Left lung (tissue), 10 donors: ENCODE data around the gene RRAGC. TPM values are rescaled to one million over a fixed set of nuclear protein-coding genes. Genes with fewer than 3 reads are reported as not detected.

Source experiments
- ATAC-seq: fragments of 200-7000 bp; cut with Tn5 transposase; one replicate; pipeline ENCODE4 v1.9.1; 2020; ENCODE audit warnings: moderate library complexity
- DNase-seq, 4 donors: peaks; one replicate each; pipeline ENCODE4 v3.0.0-alpha.2; 2013 to 2020
- H3K27ac ChIP-seq, 2 donors: fragments of 200-600 bp; sonication (generic) in 1 of 2; one replicate each; pipeline versions ENCODE4 v1.5.0 to v1.8.0; 2020 to 2021
- H3K27me3 ChIP-seq, 2 donors: fragments of 200-600 bp; sonication (generic) in 1 of 2; one replicate each; pipeline versions ENCODE4 v1.5.0 to v1.8.0; 2020 to 2021
- H3K36me3 ChIP-seq, 2 donors: fragments of 200-600 bp; sonication (generic) in 1 of 2; one replicate each; pipeline versions ENCODE4 v1.5.0 to v1.8.0; 2020 to 2021
- H3K4me1 ChIP-seq, 2 donors: fragments of 200-600 bp; one replicate each; pipeline ENCODE4 v1.8.0; 2021
- H3K4me3 ChIP-seq, 2 donors: fragments of 200-600 bp; sonication (generic) in 1 of 2; one replicate each; pipeline versions ENCODE4 v1.5.0 to v1.8.0; 2020 to 2021; ENCODE audit warnings: mild to moderate bottlenecking in 1 of 2
- H3K9me3 ChIP-seq, 2 donors: fragments of 200-600 bp; sonication (generic) in 1 of 2; one replicate each; pipeline versions ENCODE4 v1.5.0 to v1.8.0; 2020 to 2021
- intact Hi-C, 2 donors: fragments of 100-400 bp; cut with DNase I; formaldehyde crosslinking; loops; one replicate each; pipeline versions ENCODE4 v1.11.2 to v1.14.2; 2022
- polyA plus RNA-seq, 6 donors: library from polyadenylated mRNA; unstranded; fragments of 120-200 nt; gene quantifications; one replicate each; pipeline ENCODE4 v1.2.1, GENCODE V29; 2013; ENCODE audit not compliant: insufficient read length in 6 of 6
- total RNA-seq, 2 donors: library from RNA; stranded (reverse); fragmentation: NEBNext Ultra II Directional; extraction: Animal tissue kit (Norgen Biotek cat#: 25700); gene quantifications; one replicate each; pipeline ENCODE4 v1.2.1, GENCODE V29; 2021
- TF ChIP-seq, protein P1 (sequence below), 2 donors: fragments of 200-600 bp; sonication (generic) in 1 of 2; IDR thresholded peaks; one replicate each; pipeline versions ENCODE4 v1.5.0 to v1.8.0; 2021; ENCODE audit warnings: antibody characterized with exemption in 2 of 2
- donor health status: DM: no; HTN: yes; CAD: no.
- donor health status: DM: no; HTN: no; CAD: no.

RRAGC gene
- total and polyA plus RNA-seq, 8 donors = 24.8 to 40.0 (median 30.9) TPM

- Histone ChIP-seq H3K27me3 (peaks cover 42 to 87% of the 10 kb centered on the region in 2 donors), H3K4me1 (peaks cover 0 to 13% of the 10 kb centered on the region in 2 donors), H3K36me3 (no peaks in the 10 kb centered on the region), H3K4me3 (no peak overlapping the region), H3K9me3 (no peaks in the 10 kb centered on the region), H3K27ac (no peak overlapping the region)
- DNase-seq (no peak), ATAC-seq (no peak)
- TF ChIP-seq, protein P1, sequence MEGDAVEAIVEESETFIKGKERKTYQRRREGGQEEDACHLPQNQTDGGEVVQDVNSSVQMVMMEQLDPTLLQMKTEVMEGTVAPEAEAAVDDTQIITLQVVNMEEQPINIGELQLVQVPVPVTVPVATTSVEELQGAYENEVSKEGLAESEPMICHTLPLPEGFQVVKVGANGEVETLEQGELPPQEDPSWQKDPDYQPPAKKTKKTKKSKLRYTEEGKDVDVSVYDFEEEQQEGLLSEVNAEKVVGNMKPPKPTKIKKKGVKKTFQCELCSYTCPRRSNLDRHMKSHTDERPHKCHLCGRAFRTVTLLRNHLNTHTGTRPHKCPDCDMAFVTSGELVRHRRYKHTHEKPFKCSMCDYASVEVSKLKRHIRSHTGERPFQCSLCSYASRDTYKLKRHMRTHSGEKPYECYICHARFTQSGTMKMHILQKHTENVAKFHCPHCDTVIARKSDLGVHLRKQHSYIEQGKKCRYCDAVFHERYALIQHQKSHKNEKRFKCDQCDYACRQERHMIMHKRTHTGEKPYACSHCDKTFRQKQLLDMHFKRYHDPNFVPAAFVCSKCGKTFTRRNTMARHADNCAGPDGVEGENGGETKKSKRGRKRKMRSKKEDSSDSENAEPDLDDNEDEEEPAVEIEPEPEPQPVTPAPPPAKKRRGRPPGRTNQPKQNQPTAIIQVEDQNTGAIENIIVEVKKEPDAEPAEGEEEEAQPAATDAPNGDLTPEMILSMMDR (IDR thresholded peaks at IDR 0.05) = no peak
- intact Hi-C loops = no loop called here
These were observed 54.5 kb downstream of the RRAGC start for GRCh38 chr1:38805036-38805435.

DNA sequence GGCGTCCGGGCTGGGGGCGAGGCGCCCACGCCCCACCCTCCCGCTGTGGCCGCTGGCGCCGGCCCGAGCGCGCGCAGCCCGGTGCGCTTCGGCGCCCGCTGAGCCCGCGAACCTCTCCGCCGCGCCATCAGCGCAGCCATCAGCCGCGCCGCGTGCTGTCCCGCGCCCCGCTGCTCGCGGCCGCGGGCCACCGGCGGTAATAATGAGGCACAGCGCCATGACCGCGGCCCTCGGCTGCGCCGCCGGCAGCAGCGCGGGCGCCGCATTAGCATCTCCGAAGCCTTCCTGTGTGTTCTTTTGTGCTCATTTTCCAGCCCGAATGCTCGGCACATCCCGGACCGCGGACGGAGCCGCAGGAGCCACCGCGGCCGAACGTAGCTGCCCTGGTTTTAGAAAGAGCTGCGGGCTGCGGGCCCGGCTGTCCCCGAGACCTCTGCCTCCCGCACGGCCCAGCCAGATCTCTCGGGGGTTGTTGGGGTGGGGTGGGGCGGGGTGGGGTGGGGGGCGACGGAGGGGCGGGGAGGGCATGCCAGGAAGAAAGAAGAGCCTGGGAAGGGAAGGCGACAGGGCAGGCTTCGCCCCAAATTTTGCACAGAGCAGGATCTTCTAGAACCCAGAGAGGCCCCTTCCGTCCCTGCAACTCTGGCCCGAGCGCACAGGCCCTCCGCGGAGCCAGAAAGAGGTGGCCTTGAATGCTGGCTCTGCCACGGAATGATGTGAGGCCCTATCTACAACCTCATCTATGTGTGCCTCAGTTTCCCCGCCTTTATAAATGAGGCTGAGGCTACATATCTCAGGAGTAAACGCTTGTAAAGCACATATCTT lies 55.3 kb downstream of the RRAGC start:
- TF ChIP-seq, protein P1 (IDR thresholded peaks at IDR 0.05) = no peak
- no peak for DNase-seq
- Histone ChIP-seq H3K9me3 (no peaks in the 10 kb centered on the region), H3K36me3 (no peaks in the 10 kb centered on the region), H3K27ac (no peak overlapping the region), H3K4me3 (no peak overlapping the region), H3K4me1 (peaks cover 0 to 13% of the 10 kb centered on the region in 2 donors), H3K27me3 (peaks cover 42 to 79% of the 10 kb centered on the region in 2 donors)
- no peak for ATAC-seq
- intact Hi-C loops = no loop called here

GRCh38 chr1:38803647-38804046 lies 55.9 kb downstream of the RRAGC start:
- H3K4me3 ChIP-seq = no peak overlapping the region
- no peak for DNase-seq
- no peak for ATAC-seq
- H3K36me3 ChIP-seq = no peaks in the 10 kb centered on the region
- TF ChIP-seq, protein P1 (IDR thresholded peaks at IDR 0.05) = no peak
- intact Hi-C loops = no loop called here
- H3K27ac ChIP-seq = no peak overlapping the region
- no peaks in the 10 kb centered on the region for H3K9me3 ChIP-seq
- H3K4me1 ChIP-seq = peaks cover 0 to 13% of the 10 kb centered on the region in 2 donors
- H3K27me3 ChIP-seq = peaks cover 42 to 78% of the 10 kb centered on the region in 2 donors

- intact Hi-C loops = no loop called here
- no peak overlapping the region for H3K4me3 ChIP-seq
- ATAC-seq = no peak
- no peaks in the 10 kb centered on the region for H3K36me3 ChIP-seq
- peaks cover 0 to 13% of the 10 kb centered on the region in 2 donors for H3K4me1 ChIP-seq
- TF ChIP-seq, protein P1 (IDR thresholded peaks at IDR 0.05) = no peak
- peaks cover 39 to 63% of the 10 kb centered on the region in 2 donors for H3K27me3 ChIP-seq
- H3K27ac ChIP-seq = no peak overlapping the region
- no peaks in the 10 kb centered on the region for H3K9me3 ChIP-seq
- DNase-seq = no peak
These were observed 58.6 kb downstream of the RRAGC start for GRCh38 chr1:38800720-38801671.

- peaks cover 0 to 49% of the 10 kb centered on the region in 2 donors for H3K27me3 ChIP-seq
- TF ChIP-seq, protein P1 (IDR thresholded peaks at IDR 0.05) = no peak
- H3K4me3 ChIP-seq = no peak overlapping the region
- peaks cover 0 to 21% of the 10 kb centered on the region in 2 donors for H3K9me3 ChIP-seq
- H3K27ac ChIP-seq = no peak overlapping the region
- intact Hi-C loops = no loop called here
- H3K36me3 ChIP-seq = no peaks in the 10 kb centered on the region
- no peak for ATAC-seq
- DNase-seq = no peak
- H3K4me1 ChIP-seq = no peaks in the 10 kb centered on the region
These were observed 66.3 kb downstream of the RRAGC start for GRCh38 chr1:38793299-38793698.
